ENCODE data around the gene OR6A2.

Gene OR6A2

GRCh38 chr11:6755303-6755952, 44.1 kb downstream of the OR6A2 start:
- H3K36me3 ChIP-seq (ENCODE audit: insufficient read depth, low read length): no peaks in the 10 kb centered on the region
- no peak overlapping the region for H3K27ac ChIP-seq (ENCODE audit: low read depth, low read length)
- H3K4me1 ChIP-seq (ENCODE audit: insufficient read depth, low read length): no peaks in the 10 kb centered on the region
- H3K27me3 ChIP-seq (ENCODE audit: control insufficient read depth in 1 of 2, insufficient read depth in 2 of 2, low read length in 2 of 2): no peaks in the 10 kb centered on the region
- no peak overlapping the region for H3K4me3 ChIP-seq (ENCODE audit: low read depth in 1 of 2, low read length in 2 of 2)
- H3K9ac ChIP-seq (ENCODE audit: low read length): no peak overlapping the region
- H3K9me3 ChIP-seq (ENCODE audit: low read length): no peaks in the 10 kb centered on the region

- Histone ChIP-seq H3K9ac (ENCODE audit: low read length) (no peak overlapping the region), H3K4me3 (ENCODE audit: low read depth in 1 of 2, low read length in 2 of 2) (no peak overlapping the region), H3K27me3 (ENCODE audit: control insufficient read depth in 1 of 2, insufficient read depth in 2 of 2, low read length in 2 of 2) (no peaks in the 10 kb centered on the region), H3K36me3 (ENCODE audit: insufficient read depth, low read length) (no peaks in the 10 kb centered on the region), H3K4me1 (ENCODE audit: insufficient read depth, low read length) (no peaks in the 10 kb centered on the region), H3K9me3 (ENCODE audit: low read length) (no peaks in the 10 kb centered on the region), H3K27ac (ENCODE audit: low read depth, low read length) (no peak overlapping the region)
Observed at GRCh38 chr11:6747097-6747668, 52.3 kb downstream of the OR6A2 start.

GRCh38 chr11:6746626-6747025, 52.9 kb downstream of the OR6A2 start:
- Histone ChIP-seq H3K4me1 (ENCODE audit: insufficient read depth, low read length) (no peaks in the 10 kb centered on the region), H3K9me3 (ENCODE audit: low read length) (no peaks in the 10 kb centered on the region), H3K4me3 (ENCODE audit: low read depth in 1 of 2, low read length in 2 of 2) (no peak overlapping the region), H3K9ac (ENCODE audit: low read length) (no peak overlapping the region), H3K36me3 (ENCODE audit: insufficient read depth, low read length) (no peaks in the 10 kb centered on the region), H3K27ac (ENCODE audit: low read depth, low read length) (no peak overlapping the region), H3K27me3 (ENCODE audit: control insufficient read depth in 1 of 2, insufficient read depth in 2 of 2, low read length in 2 of 2) (no peaks in the 10 kb centered on the region)

- Histone ChIP-seq H3K27me3 (ENCODE audit: control insufficient read depth in 1 of 2, insufficient read depth in 2 of 2, low read length in 2 of 2) (no peaks in the 10 kb centered on the region), H3K27ac (ENCODE audit: low read depth, low read length) (no peak overlapping the region), H3K4me1 (ENCODE audit: insufficient read depth, low read length) (no peaks in the 10 kb centered on the region), H3K4me3 (ENCODE audit: low read depth in 1 of 2, low read length in 2 of 2) (no peak overlapping the region), H3K9me3 (ENCODE audit: low read length) (no peaks in the 10 kb centered on the region), H3K9ac (ENCODE audit: low read length) (no peak overlapping the region), H3K36me3 (ENCODE audit: insufficient read depth, low read length) (no peaks in the 10 kb centered on the region)
Observed at GRCh38 chr11:6746086-6746618, 53.3 kb downstream of the OR6A2 start.

GRCh38 chr11:6745465-6746015, 53.9 kb downstream of the OR6A2 start:
- Histone ChIP-seq H3K4me3 (ENCODE audit: low read depth in 1 of 2, low read length in 2 of 2) (no peak overlapping the region), H3K27me3 (ENCODE audit: control insufficient read depth in 1 of 2, insufficient read depth in 2 of 2, low read length in 2 of 2) (no peaks in the 10 kb centered on the region), H3K27ac (ENCODE audit: low read depth, low read length) (no peak overlapping the region), H3K36me3 (ENCODE audit: insufficient read depth, low read length) (no peaks in the 10 kb centered on the region), H3K4me1 (ENCODE audit: insufficient read depth, low read length) (no peaks in the 10 kb centered on the region), H3K9me3 (ENCODE audit: low read length) (no peaks in the 10 kb centered on the region), H3K9ac (ENCODE audit: low read length) (no peak overlapping the region)

- Histone ChIP-seq H3K27me3 (ENCODE audit: control insufficient read depth in 1 of 2, insufficient read depth in 2 of 2, low read length in 2 of 2) (no peaks in the 10 kb centered on the region), H3K4me3 (ENCODE audit: low read depth in 1 of 2, low read length in 2 of 2) (no peak overlapping the region)
Observed at GRCh38 chr11:6745018-6745417, 54.5 kb downstream of the OR6A2 start.

GRCh38 chr11:6742260-6742659, 57.2 kb downstream of the OR6A2 start:
- no peaks in the 10 kb centered on the region for H3K4me1 ChIP-seq (ENCODE audit: insufficient read depth, low read length)
- no peak overlapping the region for H3K4me3 ChIP-seq (ENCODE audit: low read depth in 1 of 2, low read length in 2 of 2)
- no peaks in the 10 kb centered on the region for H3K9me3 ChIP-seq (ENCODE audit: low read length)
- no peak overlapping the region for H3K9ac ChIP-seq (ENCODE audit: low read length)
- no peak overlapping the region for H3K27ac ChIP-seq (ENCODE audit: low read depth, low read length)
- no peaks in the 10 kb centered on the region for H3K36me3 ChIP-seq (ENCODE audit: insufficient read depth, low read length)
- H3K27me3 ChIP-seq (ENCODE audit: control insufficient read depth in 1 of 2, insufficient read depth in 2 of 2, low read length in 2 of 2): no peaks in the 10 kb centered on the region

More at GRCh38 chr11:6745018-6745417, 54.5 kb downstream of the OR6A2 start:
- Histone ChIP-seq H3K9me3 (ENCODE audit: low read length) (no peaks in the 10 kb centered on the region), H3K36me3 (ENCODE audit: insufficient read depth, low read length) (no peaks in the 10 kb centered on the region), H3K4me1 (ENCODE audit: insufficient read depth, low read length) (no peaks in the 10 kb centered on the region), H3K27ac (ENCODE audit: low read depth, low read length) (no peak overlapping the region), H3K9ac (ENCODE audit: low read length) (no peak overlapping the region)
